Measurements from ENCODE around the gene KBTBD4. TPM values are rescaled to one million over a fixed set of nuclear protein-coding genes. Genes with fewer than 3 reads are reported as not detected.

Gene KBTBD4
- total and polyA plus RNA-seq, 7 donors, result 11.3 to 29.9 (median 15.9) TPM

GRCh38 chr11:47595967-47596366 is 17.2 kb upstream of the KBTBD4 start:
- H3K36me3 ChIP-seq, result no peaks in the 10 kb centered on the region
- TF ChIP-seq EP300 (IDR thresholded peaks at IDR 0.05), result no peak
- no peak for TF ChIP-seq POLR2A (IDR thresholded peaks at IDR 0.05)
- no peak for TF ChIP-seq POLR2AphosphoS5 (IDR thresholded peaks at IDR 0.05)
- no peak for TF ChIP-seq CTCF (IDR thresholded peaks at IDR 0.05)
- intact Hi-C loops (cut with DNase I), result no loop called here
- H3K9me3 ChIP-seq, result no peaks in the 10 kb centered on the region
- H3K27ac ChIP-seq, result no peak overlapping the region
- H3K4me1 ChIP-seq, result peaks cover 0 to 15% (median 12%) of the 10 kb centered on the region in 4 donors
- DNase-seq, result no peak
- 95 to 98% methylated on average over 1 of the region's 1 CpG for WGBS, 2 donors
- peaks cover 15 to 44% (median 42%) of the 10 kb centered on the region in 3 donors for H3K27me3 ChIP-seq
- no peak overlapping the region for H3K4me3 ChIP-seq

DNA sequence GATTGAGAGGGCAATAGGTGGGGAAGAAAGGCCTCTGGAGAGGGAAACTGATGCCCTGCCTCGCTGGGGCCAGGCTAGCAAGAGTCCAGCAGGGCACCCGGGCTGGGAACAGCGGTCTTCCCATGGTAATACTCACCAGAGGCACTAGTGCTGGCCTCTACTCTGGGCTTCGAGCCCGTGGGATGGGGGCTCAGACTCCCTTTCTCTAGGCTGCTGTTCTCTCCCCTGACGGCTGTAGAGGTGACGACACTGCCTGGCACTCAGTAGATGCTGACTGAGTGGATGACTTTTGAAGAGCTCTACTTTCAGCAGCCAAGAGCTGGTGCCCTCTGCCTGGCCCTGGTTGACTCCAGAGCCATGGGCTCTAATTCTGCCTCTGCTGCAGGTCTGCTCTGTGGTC is 16.3 kb upstream of the KBTBD4 start:
- H3K4me1 ChIP-seq, result peaks cover 0 to 18% (median 13%) of the 10 kb centered on the region in 4 donors
- H3K36me3 ChIP-seq, result no peaks in the 10 kb centered on the region
- WGBS, 2 donors, result 73% methylated on average over 7 of the region's 7 CpGs
- H3K27ac ChIP-seq, result no peak overlapping the region
- no peak for TF ChIP-seq CTCF (IDR thresholded peaks at IDR 0.05)
- TF ChIP-seq POLR2AphosphoS5 (IDR thresholded peaks at IDR 0.05), result no peak
- no peak for TF ChIP-seq EP300 (IDR thresholded peaks at IDR 0.05)
- no peak for TF ChIP-seq POLR2A (IDR thresholded peaks at IDR 0.05)
- intact Hi-C loops (cut with DNase I), result no loop called here
- DNase-seq, result no peak
- no peaks in the 10 kb centered on the region for H3K9me3 ChIP-seq
- H3K27me3 ChIP-seq, result peaks cover 15 to 52% (median 50%) of the 10 kb centered on the region in 3 donors
- no peak overlapping the region for H3K4me3 ChIP-seq

GRCh38 chr11:47593934-47594855 is 15.4 kb upstream of the KBTBD4 start, which contains the start of gene C1QTNF4:
Gene C1QTNF4, minus strand, starts transcription at chr11:47594411. Its CDS starts 3,601 bp downstream, at chr11:47590810.
- intact Hi-C loops (cut with DNase I), result no loop called here
- DNase-seq, result no peak
- Histone ChIP-seq H3K4me1 (peaks cover 0 to 26% (median 17%) of the 10 kb centered on the region in 4 donors), H3K27me3 (peaks cover 15 to 58% (median 50%) of the 10 kb centered on the region in 3 donors), H3K9me3 (no peaks in the 10 kb centered on the region), H3K27ac (no peak within 1 kb of the TSS), H3K36me3 (no peaks in the 10 kb centered on the region), H3K4me3 (peak within 1 kb of the TSS in 3 of 4 donors; percentile 25 to 30 (median 29))
- TF ChIP-seq CTCF (IDR thresholded peaks at IDR 0.05) (no peak), EP300 (IDR thresholded peaks at IDR 0.05) (no peak)
- WGBS, 2 donors, result 4% methylated on average over 48 of the region's 48 CpGs

- DNase-seq, result no peak
- intact Hi-C loops (cut with DNase I), result no loop called here
- no peak for TF ChIP-seq CTCF (IDR thresholded peaks at IDR 0.05)
- TF ChIP-seq POLR2A (IDR thresholded peaks at IDR 0.05), result no peak
- TF ChIP-seq EP300 (IDR thresholded peaks at IDR 0.05), result no peak
- TF ChIP-seq POLR2AphosphoS5 (IDR thresholded peaks at IDR 0.05), result no peak
- WGBS, 2 donors, result 7 to 11% methylated on average over 6 of the region's 6 CpGs
- Histone ChIP-seq H3K36me3 (no peaks in the 10 kb centered on the region), H3K27ac (no peak overlapping the region), H3K4me1 (peaks cover 0 to 28% (median 19%) of the 10 kb centered on the region in 4 donors), H3K9me3 (no peaks in the 10 kb centered on the region), H3K4me3 (no peak overlapping the region), H3K27me3 (peaks cover 15 to 58% (median 50%) of the 10 kb centered on the region in 3 donors)
These were observed 14.7 kb upstream of the KBTBD4 start for GRCh38 chr11:47593492-47593933.

Data from sigmoid colon (tissue), 7 donors.